Small intestine (tissue), 7 donors: ENCODE measurements around the gene PRR9. TPM values are rescaled to one million over a fixed set of nuclear protein-coding genes. Genes with fewer than 3 reads are reported as not detected.

ENCODE experiments used
- DNase-seq, 2 donors: peaks; one replicate each; pipeline versions ENCODE4 v3.0.0 to v3.0.0-alpha.2; 2013
- FAIRE-seq: peaks from 2 replicates; lab custom pipeline; 2012; peaks lifted over from hg19 to GRCh38; lab: Jason Lieb, UNC
- H3K27ac ChIP-seq, 3 donors: one replicate each; pipeline ENCODE4 v1.5.1; 2013; ENCODE audit warnings: low read length in 2 of 3, mild to moderate bottlenecking in 2 of 3, control low read depth in 1 of 3, inconsistent platforms in 1 of 3, low read depth in 1 of 3, moderate library complexity in 1 of 3
- H3K27me3 ChIP-seq, 3 donors: one replicate each; pipeline ENCODE4 v1.6.1; 2013; ENCODE audit warnings: low read length in 3 of 3, inconsistent platforms in 1 of 3; ENCODE audit not compliant: control insufficient read depth in 3 of 3, insufficient read depth in 3 of 3
- H3K36me3 ChIP-seq, 3 donors: one replicate each; pipeline ENCODE4 v1.6.1; 2013; ENCODE audit warnings: low read length in 3 of 3, inconsistent platforms in 1 of 3, low read depth in 1 of 3, mild to moderate bottlenecking in 1 of 3, moderate library complexity in 1 of 3; ENCODE audit not compliant: control insufficient read depth in 3 of 3, insufficient read depth in 2 of 3
- H3K4me1 ChIP-seq, 3 donors: one replicate each; pipeline ENCODE4 v1.6.1; 2013; ENCODE audit warnings: low read length in 2 of 3, inconsistent platforms in 1 of 3, low read depth in 1 of 3, mild to moderate bottlenecking in 1 of 3, moderate library complexity in 1 of 3; ENCODE audit not compliant: control insufficient read depth in 3 of 3, insufficient read depth in 2 of 3
- H3K4me3 ChIP-seq, 3 donors: one replicate each; pipeline ENCODE4 v1.5.1; 2013; ENCODE audit warnings: low read length in 3 of 3, control low read depth in 1 of 3, inconsistent platforms in 1 of 3, low read depth in 1 of 3, mild to moderate bottlenecking in 1 of 3, moderate library complexity in 1 of 3
- H3K9me3 ChIP-seq, 2 donors: one replicate each; pipeline ENCODE4 v1.6.1; 2013; ENCODE audit warnings: low read depth in 1 of 2, low read length in 1 of 2; ENCODE audit not compliant: control insufficient read depth in 2 of 2, insufficient read depth in 1 of 2
- WGBS, 3 donors: extraction: QIAGEN DNeasy Blood & Tissue Kit; methylation state at CpG; one replicate each; pipeline ENCODE4 v1.1.7; 2013; 5-methylcytosine and 5-hydroxymethylcytosine counted together
- polyA plus RNA-seq, 4 donors: library from polyadenylated mRNA; stranded (reverse) in 3 of 4; unstranded in 1 of 4; fragments of 200-250 nt in 3 of 4; fragments of 120-200 nt in 1 of 4; gene quantifications; one replicate each; pipeline versions ENCODE4 v1.2.1 to v1.2.3, GENCODE V29; 2013
- donor health status: healthy with polysubstance abuse.
- donor health status: control.
- donor health status: control.
- donor health status: Bipolar disorder and iron deficiency.
- donor health status: healthy.

Gene PRR9
- polyA plus RNA-seq, 4 donors = not detected

GRCh38 chr1:153194331-153195050, 22.9 kb upstream of the PRR9 start:
- no peak for FAIRE-seq

GRCh38 chr1:153195216-153195615, 22.2 kb upstream of the PRR9 start:
- H3K9me3 ChIP-seq = no peaks in the 10 kb centered on the region
- no peaks in the 10 kb centered on the region for H3K4me1 ChIP-seq
- FAIRE-seq (no peak), DNase-seq (no peak)
- no peak overlapping the region for H3K4me3 ChIP-seq
- WGBS, 3 donors = 64 to 73% (median 66%) methylated on average over 4 of the region's 4 CpGs
- H3K27me3 ChIP-seq = peaks cover 0 to 3% (median 0%) of the 10 kb centered on the region in 3 donors
- H3K27ac ChIP-seq = no peak overlapping the region
- H3K36me3 ChIP-seq = no peaks in the 10 kb centered on the region

More at GRCh38 chr1:153194331-153195050, 22.9 kb upstream of the PRR9 start:
- Histone ChIP-seq H3K4me1 (no peaks in the 10 kb centered on the region), H3K36me3 (no peaks in the 10 kb centered on the region), H3K27ac (no peak overlapping the region), H3K4me3 (no peak overlapping the region), H3K9me3 (no peaks in the 10 kb centered on the region), H3K27me3 (peaks cover 0 to 3% (median 0%) of the 10 kb centered on the region in 3 donors)
- DNase-seq = no peak
- 54 to 61% (median 57%) methylated on average over 3 of the region's 3 CpGs for WGBS, 3 donors

GRCh38 chr1:153202006-153202405, 15.4 kb upstream of the PRR9 start:
- FAIRE-seq (no peak), DNase-seq (no peak)
- WGBS, 3 donors = 65 to 73% (median 72%) methylated on average over 4 of the region's 4 CpGs

GRCh38 chr1:153203130-153203529, 14.3 kb upstream of the PRR9 start, which contains the start of gene LELP1:
Gene LELP1 (plus strand): TSS chr1:153203430. CDS start chr1:153204708, 1,278 bp downstream.
- no peak for DNase-seq
- Histone ChIP-seq H3K9me3 (no peaks in the 10 kb centered on the region), H3K4me1 (no peaks in the 10 kb centered on the region), H3K4me3 (no peak within 1 kb of the TSS), H3K36me3 (no peaks in the 10 kb centered on the region), H3K27me3 (peaks cover 0 to 3% (median 2%) of the 10 kb centered on the region in 3 donors), H3K27ac (no peak within 1 kb of the TSS)
- WGBS, 3 donors = 18 to 74% (median 64%) methylated on average over 1 of the region's 1 CpG
- no peak for FAIRE-seq

More at GRCh38 chr1:153202006-153202405, 15.4 kb upstream of the PRR9 start:
- no peaks in the 10 kb centered on the region for H3K4me1 ChIP-seq
- H3K9me3 ChIP-seq = no peaks in the 10 kb centered on the region
- no peaks in the 10 kb centered on the region for H3K36me3 ChIP-seq
- H3K27me3 ChIP-seq = peaks cover 0 to 2% (median under 1%) of the 10 kb centered on the region in 3 donors
- H3K4me3 ChIP-seq = no peak overlapping the region
- H3K27ac ChIP-seq = no peak overlapping the region

- FAIRE-seq = no peak
- DNase-seq = no peak
- H3K4me3 ChIP-seq = no peak overlapping the region
- no peak overlapping the region for H3K27ac ChIP-seq
- 80 to 89% (median 85%) methylated on average over 9 of the region's 9 CpGs for WGBS, 3 donors
- H3K9me3 ChIP-seq = no peaks in the 10 kb centered on the region
- H3K36me3 ChIP-seq = no peaks in the 10 kb centered on the region
- H3K4me1 ChIP-seq = no peaks in the 10 kb centered on the region
- peaks cover 0 to 3% (median 2%) of the 10 kb centered on the region in 3 donors for H3K27me3 ChIP-seq
Measured at GRCh38 chr1:153206631-153207030, 10.8 kb upstream of the PRR9 start.

- H3K27ac ChIP-seq = no peak overlapping the region
- 46 to 55% (median 54%) methylated on average over 7 of the region's 7 CpGs for WGBS, 3 donors
- H3K36me3 ChIP-seq = no peaks in the 10 kb centered on the region
- DNase-seq = no peak
- FAIRE-seq = no peak
- peaks cover 0 to 3% (median 0%) of the 10 kb centered on the region in 3 donors for H3K27me3 ChIP-seq
- no peak overlapping the region for H3K4me3 ChIP-seq
- H3K9me3 ChIP-seq = no peaks in the 10 kb centered on the region
- no peaks in the 10 kb centered on the region for H3K4me1 ChIP-seq
Measured at GRCh38 chr1:153210206-153210605, 7.2 kb upstream of the PRR9 start.

- H3K27me3 ChIP-seq = peaks cover 0 to 3% (median 0%) of the 10 kb centered on the region in 3 donors
- no peaks in the 10 kb centered on the region for H3K9me3 ChIP-seq
- no peak for DNase-seq
- no peaks in the 10 kb centered on the region for H3K4me1 ChIP-seq
- no peak for FAIRE-seq
- H3K36me3 ChIP-seq = no peaks in the 10 kb centered on the region
- WGBS, 3 donors = 43 to 66% (median 61%) methylated on average over 5 of the region's 5 CpGs
- H3K4me3 ChIP-seq = no peak overlapping the region
- no peak overlapping the region for H3K27ac ChIP-seq
Measured at GRCh38 chr1:153212201-153212600, 5.2 kb upstream of the PRR9 start.

- no peak for DNase-seq
- no peak overlapping the region for H3K27ac ChIP-seq
- H3K4me3 ChIP-seq = no peak overlapping the region
- 95 to 98% (median 98%) methylated on average over 4 of the region's 4 CpGs for WGBS, 3 donors
- peaks cover 0 to 3% (median 0%) of the 10 kb centered on the region in 3 donors for H3K27me3 ChIP-seq
- no peaks in the 10 kb centered on the region for H3K9me3 ChIP-seq
- no peaks in the 10 kb centered on the region for H3K4me1 ChIP-seq
- FAIRE-seq = no peak
- no peaks in the 10 kb centered on the region for H3K36me3 ChIP-seq
Measured at GRCh38 chr1:153213519-153213918, 3.9 kb upstream of the PRR9 start.
